ENCODE results near the gene ECEL1. TPM values are rescaled to one million over a fixed set of nuclear protein-coding genes. Genes with fewer than 3 reads are reported as not detected.
A peak's percentile ranks its signal among the peaks of the same experiment; 100 is the strongest.

The ECEL1 gene
- total and polyA plus RNA-seq, 7 donors = 0.16 to 6.1 (median 0.71) TPM; not detected in 2

- DNase-seq = peak; percentile 28
- intact Hi-C loops (cut with DNase I) = no loop called here
- Histone ChIP-seq H3K36me3 (no peaks in the 10 kb centered on the region), H3K27ac (no peak overlapping the region), H3K9me3 (no peaks in the 10 kb centered on the region), H3K4me3 (no peak overlapping the region), H3K27me3 (peaks cover 11 to 38% (median 12%) of the 10 kb centered on the region in 3 donors), H3K4me1 (peaks cover 0 to 12% (median 10%) of the 10 kb centered on the region in 4 donors)
- WGBS, 2 donors = 87 to 95% methylated on average over 12 of the region's 12 CpGs
- TF ChIP-seq POLR2AphosphoS5 (IDR thresholded peaks at IDR 0.05) (no peak), EP300 (IDR thresholded peaks at IDR 0.05) (no peak), POLR2A (IDR thresholded peaks at IDR 0.05) (no peak)
- TF ChIP-seq, protein P1, sequence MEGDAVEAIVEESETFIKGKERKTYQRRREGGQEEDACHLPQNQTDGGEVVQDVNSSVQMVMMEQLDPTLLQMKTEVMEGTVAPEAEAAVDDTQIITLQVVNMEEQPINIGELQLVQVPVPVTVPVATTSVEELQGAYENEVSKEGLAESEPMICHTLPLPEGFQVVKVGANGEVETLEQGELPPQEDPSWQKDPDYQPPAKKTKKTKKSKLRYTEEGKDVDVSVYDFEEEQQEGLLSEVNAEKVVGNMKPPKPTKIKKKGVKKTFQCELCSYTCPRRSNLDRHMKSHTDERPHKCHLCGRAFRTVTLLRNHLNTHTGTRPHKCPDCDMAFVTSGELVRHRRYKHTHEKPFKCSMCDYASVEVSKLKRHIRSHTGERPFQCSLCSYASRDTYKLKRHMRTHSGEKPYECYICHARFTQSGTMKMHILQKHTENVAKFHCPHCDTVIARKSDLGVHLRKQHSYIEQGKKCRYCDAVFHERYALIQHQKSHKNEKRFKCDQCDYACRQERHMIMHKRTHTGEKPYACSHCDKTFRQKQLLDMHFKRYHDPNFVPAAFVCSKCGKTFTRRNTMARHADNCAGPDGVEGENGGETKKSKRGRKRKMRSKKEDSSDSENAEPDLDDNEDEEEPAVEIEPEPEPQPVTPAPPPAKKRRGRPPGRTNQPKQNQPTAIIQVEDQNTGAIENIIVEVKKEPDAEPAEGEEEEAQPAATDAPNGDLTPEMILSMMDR (IDR thresholded peaks at IDR 0.05) = no peak
Measured at GRCh38 chr2:232491139-232491780, 3.6 kb upstream of the ECEL1 start.

- WGBS, 2 donors = 86 to 87% methylated on average over 30 of the region's 30 CpGs
- Histone ChIP-seq H3K36me3 (no peaks in the 10 kb centered on the region), H3K27ac (no peak overlapping the region), H3K27me3 (peaks cover 18 to 45% (median 20%) of the 10 kb centered on the region in 3 donors), H3K4me3 (no peak overlapping the region), H3K4me1 (peaks cover 0 to 12% (median 10%) of the 10 kb centered on the region in 4 donors), H3K9me3 (no peaks in the 10 kb centered on the region)
- intact Hi-C loops (cut with DNase I) = no loop called here
- peak; percentile 56 for DNase-seq
- TF ChIP-seq POLR2A (IDR thresholded peaks at IDR 0.05) (no peak), POLR2AphosphoS5 (IDR thresholded peaks at IDR 0.05) (no peak), EP300 (IDR thresholded peaks at IDR 0.05) (no peak)
- TF ChIP-seq, protein P1 (IDR thresholded peaks at IDR 0.05) = no peak
Measured at GRCh38 chr2:232490221-232491138, 2.8 kb upstream of the ECEL1 start.

DNA sequence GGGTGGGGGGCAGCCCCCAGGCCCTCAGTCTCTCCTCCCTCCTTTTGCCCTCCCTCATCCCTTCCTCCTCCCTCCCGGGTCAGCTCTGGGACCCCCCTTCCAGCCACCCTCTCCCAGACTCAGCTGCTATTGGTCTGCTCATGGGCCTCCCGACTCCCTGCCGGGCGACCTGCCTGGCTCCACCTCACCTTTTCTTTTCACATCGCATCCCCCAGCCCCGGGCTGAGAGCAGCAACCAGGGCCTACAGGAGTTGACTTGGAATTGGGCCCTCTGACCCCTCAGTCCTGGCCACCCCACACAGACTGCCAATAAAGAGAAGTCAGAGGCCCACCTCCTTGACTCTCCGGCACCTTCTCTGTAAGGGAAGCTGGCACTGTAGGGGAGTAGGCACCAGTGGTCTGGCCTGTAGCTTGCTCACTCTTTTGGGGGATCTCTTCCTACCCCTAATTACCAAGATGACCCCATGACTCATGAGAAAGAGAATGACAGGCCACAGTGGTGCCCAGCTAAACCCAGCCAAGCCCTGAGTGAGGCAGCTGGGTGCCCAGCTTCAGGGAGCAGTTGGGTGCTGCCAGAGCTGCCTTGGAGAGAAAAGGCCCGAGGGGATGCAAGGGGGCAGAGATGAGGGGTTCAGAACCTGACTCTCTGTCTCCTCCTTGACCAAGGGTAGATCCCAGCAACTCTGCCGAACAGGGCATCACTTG, 2.0 kb upstream of the ECEL1 start:
- peaks cover 0 to 12% (median 10%) of the 10 kb centered on the region in 4 donors for H3K4me1 ChIP-seq
- intact Hi-C loops (cut with DNase I) = no loop called here
- H3K4me3 ChIP-seq = no peak overlapping the region
- 74 to 85% methylated on average over 9 of the region's 9 CpGs for WGBS, 2 donors
- peaks cover 26 to 53% (median 28%) of the 10 kb centered on the region in 3 donors for H3K27me3 ChIP-seq
- no peaks in the 10 kb centered on the region for H3K36me3 ChIP-seq
- H3K27ac ChIP-seq = no peak overlapping the region
- no peaks in the 10 kb centered on the region for H3K9me3 ChIP-seq
- DNase-seq = peak; percentile 59
- no peak for TF ChIP-seq POLR2AphosphoS5 (IDR thresholded peaks at IDR 0.05)
- TF ChIP-seq, protein P1 (IDR thresholded peaks at IDR 0.05) = no peak
- TF ChIP-seq EP300 (IDR thresholded peaks at IDR 0.05) = no peak
- no peak for TF ChIP-seq POLR2A (IDR thresholded peaks at IDR 0.05)

GRCh38 chr2:232488721-232489300, 1.2 kb upstream of the ECEL1 start:
- H3K9me3 ChIP-seq = no peaks in the 10 kb centered on the region
- H3K4me1 ChIP-seq = peaks cover 0 to 12% (median 10%) of the 10 kb centered on the region in 4 donors
- WGBS, 2 donors = 83 to 88% methylated on average over 5 of the region's 5 CpGs
- TF ChIP-seq POLR2A (IDR thresholded peaks at IDR 0.05) (no peak), POLR2AphosphoS5 (IDR thresholded peaks at IDR 0.05) (no peak), EP300 (IDR thresholded peaks at IDR 0.05) (no peak)
- TF ChIP-seq, protein P1 (IDR thresholded peaks at IDR 0.05) = no peak
- DNase-seq = peak; percentile 27
- intact Hi-C loops (cut with DNase I) = no loop called here
- H3K36me3 ChIP-seq = no peaks in the 10 kb centered on the region
- H3K4me3 ChIP-seq = no peak overlapping the region
- no peak overlapping the region for H3K27ac ChIP-seq
- H3K27me3 ChIP-seq = peaks cover 26 to 62% (median 37%) of the 10 kb centered on the region in 3 donors
